ENCODE data around the gene GTF3C5. TPM values are rescaled to one million over a fixed set of nuclear protein-coding genes. Genes with fewer than 3 reads are reported as not detected.

Gene GTF3C5
- total and polyA plus RNA-seq, 9 of the 15 experiments (the other 6 are each of a cell fraction or from before 2014, with no cell fraction given), result 3.8 to 118 (median 83.7) TPM

- TF ChIP-seq YY1 (IDR thresholded peaks at IDR 0.05; ENCODE audit: borderline replicate concordance in 1 of 3, control insufficient read depth in 1 of 3, extremely low read depth in 1 of 3, insufficient read depth in 3 of 3, insufficient read length in 1 of 3, insufficient replicate concordance in 2 of 3, low read depth in 1 of 3, low read length in 2 of 3) (no peak), FOXP4 (CRISPR knock-in tag; IDR thresholded peaks at IDR 0.05; ENCODE audit: borderline replicate concordance) (no peak), PHF21A (IDR thresholded peaks at IDR 0.05; ENCODE audit: borderline replicate concordance, low read depth) (no peak), EWSR1 (IDR thresholded peaks at IDR 0.05; ENCODE audit: borderline replicate concordance, low read depth, partially characterized antibody) (no peak), ZBTB17 (CRISPR knock-in tag; IDR thresholded peaks at IDR 0.05) (no peak), ETV6 (IDR thresholded peaks at IDR 0.05; ENCODE audit: borderline replicate concordance in 1 of 2, low read depth in 2 of 2, low read length in 1 of 2) (no peak), ETV6 (CRISPR knock-in tag; IDR thresholded peaks at IDR 0.05; ENCODE audit: borderline replicate concordance) (no peak), PCBP1 (IDR thresholded peaks at IDR 0.05; ENCODE audit: low read depth, low read length, poor library complexity, severe bottlenecking) (no peak), MAX (CRISPR knock-in tag; IDR thresholded peaks at IDR 0.05) (no peak), SUPT5H (IDR thresholded peaks at IDR 0.05) (peak; percentile 39; the same call in 1 of the 2 replicates), MTA3 (IDR thresholded peaks at IDR 0.05; ENCODE audit: borderline replicate concordance) (no peak; the same call in 1 of the 2 replicates), CGGBP1 (CRISPR knock-in tag; IDR thresholded peaks at IDR 0.05) (no peak), SRSF7 (optimal IDR thresholded peaks at IDR 0.05; ENCODE audit: low read depth, low read length) (no peak), TCF7L2 (IDR thresholded peaks at IDR 0.05; ENCODE audit: low read depth, low read length) (no peak), RAD21 (CRISPR knock-in tag; conservative IDR thresholded peaks at IDR 0.05 in 1 of 2, IDR thresholded peaks at IDR 0.05 in 1 of 2) (no peak), ZNF740 (CRISPR knock-in tag; IDR thresholded peaks at IDR 0.05) (no peak), ZNF740 (tag; IDR thresholded peaks at IDR 0.05) (no peak), ARID1B (IDR thresholded peaks at IDR 0.05) (peak; percentile 42; the same call in 1 of the 2 replicates), SNRNP70 (optimal IDR thresholded peaks at IDR 0.05; ENCODE audit: low read depth, low read length) (no peak), TARDBP (IDR thresholded peaks at IDR 0.05) (no peak), POLR2B (IDR thresholded peaks at IDR 0.05; ENCODE audit: low read depth, partially characterized antibody) (peak; percentile 45), HDAC1 (IDR thresholded peaks at IDR 0.05) (peak in 1 of 2 experiments; percentile 50; a peak in 1 of 4 replicates), GATAD2A (IDR thresholded peaks at IDR 0.05) (no peak), FIP1L1 (IDR thresholded peaks at IDR 0.05; ENCODE audit: low read depth, low read length, poor library complexity, severe bottlenecking) (no peak), TRIM24 (IDR thresholded peaks at IDR 0.05) (peak; percentile 14 to 55; a peak in 1 of 4 replicates)
These were observed 27.9 kb downstream of the GTF3C5 start (continued) for GRCh38 chr9:133058550-133059320.
